NK-92 (cell line): ENCODE data around the gene ZNF319.
"Not testable (repeated sequence)": the region's sequence is repeated elsewhere in the genome, so short reads cannot be mapped to it uniquely, and the experiment has no call there.

Source experiments
- DNase-seq: peaks from one replicate; lab custom pipeline; 2025; ENCODE audit not compliant: unreplicated experiment; lab: John Stamatoyannopoulos, UW

Gene ZNF319

DNA sequence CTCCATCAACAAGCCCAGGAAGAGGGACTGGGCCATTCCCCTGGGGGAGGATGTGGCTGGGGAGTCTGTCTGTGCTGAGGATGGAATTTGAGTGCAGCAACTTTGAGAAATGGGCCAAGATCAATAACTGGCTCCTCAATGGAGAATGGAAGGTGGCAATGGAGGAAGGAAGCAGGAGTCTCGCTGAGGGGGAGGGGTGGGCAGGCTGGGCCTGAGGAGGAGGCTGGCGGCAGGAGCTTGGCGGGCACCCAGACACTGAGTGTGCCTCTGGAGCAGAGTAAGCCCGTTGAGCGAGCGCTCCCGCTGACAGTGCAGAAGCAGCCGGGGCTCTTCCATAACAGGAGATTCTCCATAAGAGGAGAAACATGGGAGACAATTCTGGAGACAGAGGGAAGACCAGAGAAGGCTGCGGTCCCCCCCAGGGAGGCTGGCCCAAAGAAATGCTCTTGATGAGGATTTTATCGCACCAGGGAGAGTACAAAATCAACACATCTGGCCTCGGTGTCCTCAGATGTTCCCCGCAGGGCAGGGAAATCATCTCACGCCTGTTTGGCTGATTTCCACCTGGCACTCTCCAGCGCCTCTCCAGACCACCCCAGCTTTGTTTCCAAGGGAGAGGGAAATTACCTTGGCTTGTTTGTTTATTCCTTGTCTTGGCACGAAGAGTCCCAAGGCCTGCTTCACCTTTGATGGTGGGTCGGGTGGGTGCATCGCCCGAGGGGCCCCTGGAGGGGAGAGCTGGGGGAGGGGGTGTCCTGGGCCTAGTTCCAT is 22.3 kb upstream of the ZNF319 start:
- DNase-seq, result no peak

DNA sequence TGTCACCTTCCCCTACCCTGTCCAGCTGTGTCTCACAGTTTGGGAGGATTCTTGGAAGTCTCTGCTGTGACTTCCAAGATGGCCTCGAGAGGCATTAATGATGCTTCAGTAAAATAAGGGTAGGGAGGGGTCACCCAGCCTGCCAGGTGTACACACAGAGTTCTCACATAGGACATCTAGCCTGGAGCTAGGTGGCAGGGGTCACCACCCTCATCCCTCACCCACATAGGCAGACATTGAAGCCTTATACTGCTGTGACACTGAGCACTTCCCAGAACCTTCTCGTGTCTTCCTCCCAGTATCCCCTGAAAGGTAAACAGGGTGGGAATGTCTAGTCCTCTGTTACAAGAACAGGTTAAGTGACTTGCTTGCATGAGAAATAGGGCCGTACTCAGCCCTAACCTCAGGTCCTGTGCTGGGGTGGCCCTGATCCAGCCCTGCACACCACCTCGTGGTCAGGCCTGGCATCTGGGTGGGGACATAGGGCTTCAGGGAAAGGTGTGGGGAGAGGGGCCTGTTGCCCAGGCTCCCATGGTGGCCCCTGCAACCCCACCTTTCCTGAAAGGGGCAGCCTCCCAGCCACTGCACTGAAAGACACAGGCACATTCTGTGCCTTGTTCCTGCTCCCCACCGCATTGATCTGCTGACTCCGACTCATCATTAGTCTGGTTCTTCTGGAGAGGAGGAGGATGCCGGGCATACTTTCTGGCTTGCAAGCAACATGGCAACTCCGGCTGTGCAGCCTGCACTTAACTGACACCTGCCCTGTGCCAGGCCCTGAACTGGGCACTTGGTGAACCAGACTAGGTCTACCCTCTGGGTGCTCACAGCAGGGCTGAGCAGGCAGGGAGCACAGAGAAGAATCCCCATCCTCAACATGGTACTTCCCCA is 21.4 kb upstream of the ZNF319 start:
- DNase-seq, result no peak

DNA sequence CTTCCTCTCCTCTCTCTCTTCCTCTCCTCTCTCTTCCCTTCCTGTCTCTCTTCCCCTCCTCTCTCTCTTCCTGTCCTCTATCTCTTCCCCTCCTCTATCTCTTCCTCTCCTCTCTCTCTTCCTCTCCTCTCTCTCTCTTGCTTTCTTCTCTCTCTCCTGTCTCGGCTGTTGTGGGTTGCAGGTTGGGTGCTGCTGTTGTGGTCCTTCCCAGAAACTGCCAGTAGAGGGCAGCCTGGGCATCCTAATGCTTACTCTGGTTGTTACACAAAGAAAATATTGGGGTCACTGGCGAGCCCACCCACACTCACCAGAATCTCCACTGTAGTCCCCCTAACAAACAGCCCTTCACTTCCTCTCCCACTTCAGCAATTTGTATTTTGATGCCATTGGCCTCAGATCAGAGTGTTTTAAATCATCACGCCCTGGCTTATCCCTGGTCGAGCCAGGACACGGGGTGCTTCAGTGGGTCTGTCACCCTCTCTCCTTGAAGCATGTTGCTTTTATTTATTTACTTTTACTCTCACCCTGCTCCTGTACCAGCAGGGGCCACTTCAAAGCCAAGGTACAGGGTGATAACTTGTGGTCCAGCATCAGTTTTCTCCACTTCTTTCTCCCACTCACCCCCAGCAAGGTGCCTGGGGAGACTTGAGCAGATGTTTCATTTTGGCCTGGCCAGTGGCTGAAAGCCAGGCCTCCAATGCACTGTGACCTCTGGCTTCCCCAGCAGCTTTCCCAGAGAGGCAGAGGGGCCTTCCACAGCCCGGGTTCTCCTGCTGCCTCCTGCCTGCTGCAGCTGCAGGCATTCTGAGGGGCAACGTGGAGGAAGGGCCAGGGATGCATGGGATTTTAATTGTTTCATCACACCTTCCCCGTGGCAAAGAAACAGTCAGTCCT is 20.4 kb upstream of the ZNF319 start:
- DNase-seq, result no peak

GRCh38 chr16:58019866-58020538 is 19.5 kb upstream of the ZNF319 start:
- no peak for DNase-seq

GRCh38 chr16:58018803-58019202 is 18.3 kb upstream of the ZNF319 start:
- no peak for DNase-seq

DNA sequence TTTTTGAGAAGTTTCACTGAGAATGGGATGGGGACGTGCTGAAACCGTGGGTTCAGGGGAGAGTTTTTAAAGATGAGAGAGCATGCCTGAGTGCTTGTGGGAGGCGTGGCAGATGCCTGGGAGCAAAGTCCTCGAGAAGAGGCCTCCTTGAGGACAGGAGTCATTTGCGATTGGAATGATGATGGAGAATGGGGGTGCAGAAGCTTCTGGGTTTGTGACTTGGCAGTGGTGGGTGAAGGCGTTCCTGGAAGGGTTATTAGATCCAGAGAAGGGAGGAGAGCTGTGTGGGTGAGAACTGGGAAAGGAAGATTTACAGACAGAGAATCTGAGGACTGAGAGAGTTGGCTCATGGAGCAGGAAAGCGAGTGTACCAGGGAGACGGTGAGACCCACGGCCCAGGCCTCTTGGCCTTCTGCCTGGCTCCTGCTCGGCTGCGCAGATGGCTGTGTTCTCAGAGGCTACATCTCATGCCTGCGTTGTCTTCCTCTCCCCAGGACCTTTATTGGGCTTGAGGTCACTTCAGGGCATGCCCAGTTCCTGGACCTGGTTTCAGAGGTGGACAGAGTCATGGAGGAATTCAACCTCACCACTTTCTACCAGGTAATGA is 16.5 kb upstream of the ZNF319 start:
- no peak for DNase-seq

- DNase-seq, result no peak
Observed at GRCh38 chr16:58013201-58013956, 12.9 kb upstream of the ZNF319 start.

GRCh38 chr16:58012481-58012880 is 12.0 kb upstream of the ZNF319 start:
- DNase-seq, result no peak

DNA sequence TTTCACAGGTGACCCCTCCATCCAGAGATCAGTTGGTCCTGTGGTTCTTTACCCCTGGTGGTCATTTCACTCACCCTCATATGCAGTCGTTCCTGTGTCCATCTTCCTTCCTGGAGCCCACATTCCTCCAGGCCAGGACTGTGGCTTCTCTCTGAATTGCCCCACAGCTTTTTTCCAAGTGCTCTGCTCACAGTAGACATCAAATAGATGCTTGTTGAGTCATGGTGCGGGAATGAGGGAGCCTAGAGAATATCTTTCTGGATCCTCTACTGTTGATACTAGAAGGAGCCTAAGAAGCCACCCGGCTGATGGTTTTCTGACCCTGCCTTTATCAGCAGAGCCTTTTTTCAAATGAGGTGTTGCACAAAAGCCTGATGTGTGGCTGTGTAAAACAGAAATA is 11.2 kb upstream of the ZNF319 start:
- DNase-seq, result no peak

- no peak for DNase-seq
Observed at GRCh38 chr16:58010886-58011285, 10.4 kb upstream of the ZNF319 start.

GRCh38 chr16:58009856-58010416 is 9.5 kb upstream of the ZNF319 start:
- no peak for DNase-seq

DNA sequence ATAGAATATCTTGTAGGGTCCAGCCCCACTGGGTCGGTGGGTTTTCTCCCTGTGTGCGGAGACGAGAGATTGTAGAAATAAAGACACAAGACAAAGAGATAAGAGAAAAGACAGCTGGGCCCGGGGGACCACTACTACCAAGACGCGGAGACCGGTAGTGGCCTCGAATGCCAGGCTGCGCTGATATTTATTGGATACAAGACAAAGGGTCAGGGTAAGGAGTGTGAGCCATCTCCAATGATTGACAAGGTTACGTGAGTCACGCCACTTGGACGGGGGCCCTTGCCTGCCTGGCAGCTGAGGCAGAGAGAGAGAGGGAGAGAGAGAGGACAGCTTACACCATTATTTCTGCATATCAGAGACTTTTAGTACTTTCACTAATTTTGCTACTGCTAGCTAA is 4.3 kb upstream of the ZNF319 start:
- DNase-seq, result not testable (repeated sequence)

DNA sequence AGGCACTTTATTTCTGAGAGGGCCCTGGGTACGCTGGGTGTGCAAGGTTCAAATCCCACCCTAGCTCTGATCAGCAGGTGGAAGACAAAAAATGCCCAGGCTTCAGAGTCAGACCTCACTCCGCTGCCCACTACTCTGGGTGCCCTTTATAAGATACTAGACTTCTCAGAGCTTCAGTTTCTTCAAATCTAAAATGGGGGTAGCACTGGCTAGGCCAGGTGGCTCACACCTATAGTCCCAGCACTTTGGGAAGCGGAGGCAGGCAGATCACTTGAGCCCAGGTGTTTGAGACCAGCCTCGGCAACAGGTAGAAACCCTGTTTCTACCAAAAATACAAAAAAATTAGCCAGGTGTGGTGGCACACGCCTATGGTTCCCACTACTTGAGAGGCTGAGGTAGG is 2.5 kb upstream of the ZNF319 start:
- no peak for DNase-seq

GRCh38 chr16:58002416-58002800 is 1.9 kb upstream of the ZNF319 start:
- no peak for DNase-seq

- no peak for DNase-seq
Observed at GRCh38 chr16:58001781-58002415, 1.4 kb upstream of the ZNF319 start.

DNA sequence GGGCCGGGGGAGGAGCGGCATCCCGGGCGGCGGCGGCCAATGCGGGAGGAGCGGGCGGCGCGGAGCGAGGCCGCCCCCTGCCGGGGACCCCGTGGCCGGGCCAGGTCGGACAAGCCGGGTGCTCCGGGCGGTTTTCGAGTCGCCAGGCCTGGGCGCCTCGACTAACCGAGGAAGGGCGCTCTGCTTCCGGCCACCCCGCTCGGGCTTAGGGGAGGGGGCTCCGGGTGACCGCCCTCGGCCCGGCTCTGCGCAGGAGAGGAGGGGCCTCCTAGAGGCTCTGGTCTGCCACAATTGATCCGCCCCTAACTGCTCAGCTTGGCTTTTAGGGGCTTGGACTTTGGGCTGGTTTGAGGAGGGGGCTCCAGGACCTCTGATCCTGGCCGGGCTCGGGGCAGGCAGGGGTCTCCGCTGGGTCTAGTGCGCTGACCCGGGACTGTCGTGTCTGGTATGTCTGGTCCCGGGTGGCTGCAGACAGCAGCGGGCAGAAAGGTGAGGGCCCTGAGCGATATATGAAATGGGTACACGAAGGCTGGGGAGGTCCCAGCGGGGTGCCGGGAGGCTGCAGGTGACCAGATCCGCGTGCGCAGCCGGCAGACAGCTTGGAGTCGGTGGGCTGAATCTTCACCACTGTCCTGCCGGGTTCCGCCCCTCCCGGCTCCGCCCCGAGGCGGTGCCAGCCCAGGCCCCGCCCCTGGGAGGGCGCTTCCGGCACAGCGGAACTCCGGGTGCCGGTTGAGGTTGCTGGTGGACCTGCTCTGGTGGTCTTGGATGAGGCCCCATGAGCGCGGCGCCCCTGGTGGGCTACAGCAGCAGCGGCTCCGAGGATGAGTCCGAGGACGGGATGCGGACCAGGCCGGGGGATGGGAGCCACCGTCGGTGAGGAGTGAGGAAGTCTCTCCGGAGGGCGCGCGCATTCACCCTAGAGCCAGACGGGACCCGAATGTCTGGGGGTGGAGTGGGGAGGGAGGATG is 519 bp upstream of the ZNF319 start, which contains the start of gene USB1:
Gene USB1, plus strand, starts transcription at position 702 of the 971 bp plus-strand sequence. Its CDS starts 77 bp downstream, at position 779.
- no peak for DNase-seq

DNA sequence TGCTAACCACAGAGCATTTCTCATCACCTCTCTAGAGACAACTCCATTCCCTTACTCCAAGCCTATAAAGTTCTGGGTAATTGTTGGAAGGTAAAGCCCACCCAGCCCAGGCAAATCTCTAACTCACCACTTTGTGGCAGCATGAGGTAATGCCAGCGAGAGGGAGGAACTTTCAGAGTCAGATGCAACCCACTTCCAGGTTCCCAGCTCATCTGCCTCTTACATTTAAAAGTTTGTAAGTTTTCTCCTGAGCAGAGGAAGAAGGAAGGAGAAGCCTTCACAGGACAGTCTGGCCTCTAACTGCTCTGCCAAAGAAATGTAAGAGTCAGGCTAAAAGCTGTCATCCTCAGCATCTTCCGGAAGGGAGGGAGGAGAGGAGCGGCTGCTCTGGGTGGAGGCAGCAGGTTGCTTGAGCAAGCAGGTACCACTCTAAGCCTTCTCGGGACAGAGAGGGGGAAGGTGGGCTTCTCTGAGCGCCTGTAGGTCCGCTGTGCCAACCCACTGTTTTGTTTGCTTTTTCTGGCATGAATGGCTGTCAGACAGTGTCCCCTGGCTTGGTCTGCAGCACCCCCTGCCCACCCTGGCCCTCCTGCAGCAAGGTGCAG is 1.0 kb downstream of the ZNF319 start:
- no peak for DNase-seq
